ENCODE measurements around the gene LRP6.

- no peak for TF ChIP-seq CTCF (IDR thresholded peaks at IDR 0.05)
- no peak for TF ChIP-seq POLR2A (IDR thresholded peaks at IDR 0.05)
These were observed 64.1 kb downstream of the LRP6 start for GRCh38 chr12:12202747-12203146.

Measured in adrenal gland (tissue), 5 donors.